Fibroblast of pulmonary artery (primary cell): ENCODE results near the gene GPX2.

Experiments used
- DNase-seq: peaks from one replicate; pipeline ENCODE4 v3.0.0-alpha.2; 2010; ENCODE audit warnings: low read depth
- H3K4me3 ChIP-seq: replicated peaks from 2 replicates; pipeline ENCODE4 v1.5.1; 2011; ENCODE audit warnings: low read depth, mild to moderate bottlenecking, control low read depth, low read length, moderate library complexity
- TF ChIP-seq, protein P1 (sequence below): IDR thresholded peaks from 2 replicates; pipeline ENCODE4 v1.5.1; 2011; ENCODE audit warnings: mild to moderate bottlenecking, control low read depth, low read length, inconsistent platforms; ENCODE audit errors: missing control alignments

Gene GPX2

DNA sequence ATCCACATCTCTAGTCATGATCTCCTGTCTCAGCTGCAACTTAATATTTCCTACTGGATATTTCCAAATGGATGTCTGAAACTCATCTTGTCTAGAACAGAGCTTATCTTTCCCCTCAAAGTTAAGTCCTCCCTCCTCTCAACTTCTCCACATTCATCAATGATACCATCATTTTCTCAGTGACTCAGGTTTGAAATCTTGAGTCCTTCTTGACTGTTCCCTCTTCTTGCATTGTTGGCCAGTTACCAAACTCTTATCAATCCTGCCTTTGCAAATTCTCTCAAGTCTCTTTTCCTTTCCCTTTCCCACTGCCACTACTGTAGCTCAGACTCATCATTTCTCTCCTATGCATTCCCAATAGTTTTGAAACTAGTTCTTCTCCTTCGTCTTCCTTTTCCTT, 42.6 kb downstream of the GPX2 start:
- DNase-seq = no peak
- TF ChIP-seq, protein P1, sequence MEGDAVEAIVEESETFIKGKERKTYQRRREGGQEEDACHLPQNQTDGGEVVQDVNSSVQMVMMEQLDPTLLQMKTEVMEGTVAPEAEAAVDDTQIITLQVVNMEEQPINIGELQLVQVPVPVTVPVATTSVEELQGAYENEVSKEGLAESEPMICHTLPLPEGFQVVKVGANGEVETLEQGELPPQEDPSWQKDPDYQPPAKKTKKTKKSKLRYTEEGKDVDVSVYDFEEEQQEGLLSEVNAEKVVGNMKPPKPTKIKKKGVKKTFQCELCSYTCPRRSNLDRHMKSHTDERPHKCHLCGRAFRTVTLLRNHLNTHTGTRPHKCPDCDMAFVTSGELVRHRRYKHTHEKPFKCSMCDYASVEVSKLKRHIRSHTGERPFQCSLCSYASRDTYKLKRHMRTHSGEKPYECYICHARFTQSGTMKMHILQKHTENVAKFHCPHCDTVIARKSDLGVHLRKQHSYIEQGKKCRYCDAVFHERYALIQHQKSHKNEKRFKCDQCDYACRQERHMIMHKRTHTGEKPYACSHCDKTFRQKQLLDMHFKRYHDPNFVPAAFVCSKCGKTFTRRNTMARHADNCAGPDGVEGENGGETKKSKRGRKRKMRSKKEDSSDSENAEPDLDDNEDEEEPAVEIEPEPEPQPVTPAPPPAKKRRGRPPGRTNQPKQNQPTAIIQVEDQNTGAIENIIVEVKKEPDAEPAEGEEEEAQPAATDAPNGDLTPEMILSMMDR = no peak
- no peak overlapping the region for H3K4me3 ChIP-seq

DNA sequence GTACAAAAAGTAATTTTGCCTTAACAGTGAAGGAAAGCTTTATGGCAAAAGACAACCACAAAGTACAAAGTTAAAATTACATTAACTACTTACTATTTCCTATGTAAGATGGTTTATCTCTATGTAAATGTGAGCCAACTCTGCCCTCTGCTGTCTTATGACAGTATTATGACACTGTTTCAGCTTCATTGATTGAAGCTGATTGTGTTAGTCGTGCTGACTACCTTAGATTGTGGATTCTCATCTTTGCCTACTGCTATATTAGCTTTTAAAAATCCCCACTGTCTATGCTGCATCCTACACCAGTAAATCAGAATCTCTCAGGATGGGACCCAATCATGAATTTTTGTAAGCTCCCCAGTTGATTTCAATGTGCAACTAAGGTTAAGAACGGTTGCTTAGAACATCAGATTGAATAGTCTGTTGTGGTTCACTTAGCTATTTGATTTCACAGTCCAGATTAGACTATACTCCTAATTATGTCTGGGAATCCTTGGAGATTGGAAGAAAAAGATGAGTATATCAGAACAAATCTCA, 50.6 kb downstream of the GPX2 start:
- peak; percentile 81 for DNase-seq
- TF ChIP-seq, protein P1 = peak; percentile 48
- H3K4me3 ChIP-seq = no peak overlapping the region

DNA sequence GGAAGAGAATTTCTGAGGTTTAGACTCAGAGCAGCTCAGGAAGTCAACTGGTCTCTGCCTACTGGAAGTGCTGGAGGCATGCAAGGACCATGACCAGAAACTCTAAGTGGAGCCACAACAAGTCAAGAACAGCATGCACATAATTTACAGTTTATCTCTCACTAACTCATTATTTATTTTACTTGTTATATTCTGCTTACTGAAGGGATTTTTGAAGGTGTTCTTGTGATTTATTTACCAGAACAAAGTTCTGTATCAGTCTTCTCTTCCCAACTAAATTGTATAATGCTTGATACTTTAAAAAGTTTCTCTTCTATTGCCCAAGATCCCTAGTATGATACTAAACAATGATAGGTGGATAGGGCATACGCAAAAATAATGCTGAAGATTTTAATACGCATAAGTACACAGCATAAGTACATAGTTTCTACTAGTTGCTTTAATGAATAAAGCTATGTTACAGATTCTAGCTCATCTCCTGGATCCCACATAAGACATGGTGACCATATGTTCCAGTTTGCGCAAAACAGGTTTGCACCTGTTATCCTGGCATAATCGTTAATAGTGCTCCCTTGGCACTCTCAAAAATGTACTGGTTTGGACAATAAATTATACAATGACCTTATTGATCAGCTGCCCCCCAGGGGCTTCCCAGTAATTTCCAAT, 51.2 kb downstream of the GPX2 start:
- no peak for DNase-seq
- TF ChIP-seq, protein P1 = no peak
- H3K4me3 ChIP-seq = no peak overlapping the region

DNA sequence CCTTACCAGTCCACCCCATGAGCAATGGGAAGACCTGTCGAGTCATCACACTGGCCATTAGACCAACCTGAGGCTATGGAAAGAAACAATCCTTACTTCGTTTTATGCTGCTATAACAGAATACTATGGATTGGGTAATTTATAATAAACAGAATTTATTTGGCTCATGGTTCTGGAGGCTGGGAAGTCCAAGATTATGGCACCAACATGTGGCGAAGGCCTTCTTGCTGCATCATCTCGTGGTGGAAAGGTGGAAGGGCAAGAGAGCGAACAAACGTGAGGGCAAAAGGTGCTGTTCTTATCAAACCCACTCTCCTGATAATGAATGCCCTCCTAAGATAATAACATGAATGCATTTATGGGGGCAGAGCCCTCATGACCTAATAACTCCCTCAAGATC, 53.2 kb downstream of the GPX2 start:
- DNase-seq = no peak
- TF ChIP-seq, protein P1 = no peak
- no peak overlapping the region for H3K4me3 ChIP-seq
